Right lobe of liver (tissue), 6 donors: Measurements from ENCODE around the gene ZNF746. TPM values are rescaled to one million over a fixed set of nuclear protein-coding genes. Genes with fewer than 3 reads are reported as not detected.

Source experiments
- ATAC-seq, 4 donors: fragments of 200-7000 bp; cut with Tn5 transposase; one replicate each; pipeline ENCODE4 v1.9.1; 2020; ENCODE audit warnings: mild to moderate bottlenecking in 4 of 4, moderate library complexity in 4 of 4
- DNase-seq, 3 donors: peaks; one replicate each; pipeline ENCODE4 v3.0.0-alpha.2; 2020
- H3K27ac ChIP-seq, 3 donors: fragments of 200-600 bp; one replicate each; pipeline ENCODE4 v1.8.0; 2022
- H3K27me3 ChIP-seq, 2 donors: fragments of 200-600 bp; one replicate each; pipeline ENCODE4 v1.8.0; 2022
- H3K36me3 ChIP-seq, 4 donors: fragments of 200-600 bp; sonication (generic) in 1 of 4; one replicate each; pipeline versions ENCODE4 v1.5.1 to v1.8.0; 2017 to 2022; ENCODE audit warnings: control low read depth in 1 of 4
- H3K4me1 ChIP-seq, 4 donors: fragments of 200-600 bp; sonication (generic) in 1 of 4; one replicate each; pipeline versions ENCODE4 v1.5.1 to v1.8.0; 2017 to 2022; ENCODE audit warnings: control low read depth in 1 of 4
- H3K4me3 ChIP-seq, 3 donors: fragments of 200-600 bp; one replicate each; pipeline ENCODE4 v1.8.0; 2022
- H3K9me3 ChIP-seq, 4 donors: fragments of 200-600 bp; sonication (generic) in 1 of 4; one replicate each; pipeline versions ENCODE4 v1.5.1 to v1.8.0; 2017 to 2022; ENCODE audit warnings: control low read depth in 1 of 4
- POLR2A ChIP-seq: fragments of 450-650 bp; IDR thresholded peaks from one replicate; pipeline ENCODE4 v1.6.1; 2017; ENCODE audit warnings: antibody characterized with exemption, mild to moderate bottlenecking
- WGBS: methylation state at CpG from one replicate; pipeline ENCODE4 v1.1.6; 2018; ENCODE audit warnings: low coverage, low lambda C conversion rate; ENCODE audit not compliant: insufficient coverage; ENCODE audit errors: missing lambda C conversion rate; 5-methylcytosine and 5-hydroxymethylcytosine counted together
- intact Hi-C, 2 donors: fragments of 100-400 bp; cut with DNase I; formaldehyde crosslinking; loops; one replicate each; pipeline versions ENCODE4 v1.11.2 to v1.14.1; 2022
- total RNA-seq, 6 experiments: library from RNA; depleted of rRNA in 2 of 6; stranded (reverse); fragments of >200 nt in 2 of 6; fragmentation: NEBNext Ultra II Directional in 3 of 6; extraction: Animal tissue kit (Norgen Biotek cat#: 25700) in 3 of 6; gene quantifications; one replicate each; pipeline versions ENCODE4 v1.1.0 to v1.2.4, GENCODE V29; 2016 to 2023
- TF ChIP-seq, protein P1 (sequence below), 4 donors: fragments of 200-600 bp in 3 of 4; fragments of 450-650 bp in 1 of 4; IDR thresholded peaks; one replicate each; pipeline versions ENCODE4 v1.5.1 to v1.8.0; 2016 to 2022; ENCODE audit warnings: antibody characterized with exemption in 4 of 4, mild to moderate bottlenecking in 2 of 4
- donor health status: DM: no; HTN: yes; CAD: no.
- donor health status: DM: no; HTN: no; CAD: no.
- donor health status: DM: no; HTN: no; CAD: no.
- donor health status: DM: no; HTN: yes; CAD: no.
- donor health status: DM: no; HTN: yes; CAD: no.

Gene ZNF746
- total RNA-seq, 6 experiments from 2014 or later = 7.9 to 15.8 (median 10.4) TPM

DNA sequence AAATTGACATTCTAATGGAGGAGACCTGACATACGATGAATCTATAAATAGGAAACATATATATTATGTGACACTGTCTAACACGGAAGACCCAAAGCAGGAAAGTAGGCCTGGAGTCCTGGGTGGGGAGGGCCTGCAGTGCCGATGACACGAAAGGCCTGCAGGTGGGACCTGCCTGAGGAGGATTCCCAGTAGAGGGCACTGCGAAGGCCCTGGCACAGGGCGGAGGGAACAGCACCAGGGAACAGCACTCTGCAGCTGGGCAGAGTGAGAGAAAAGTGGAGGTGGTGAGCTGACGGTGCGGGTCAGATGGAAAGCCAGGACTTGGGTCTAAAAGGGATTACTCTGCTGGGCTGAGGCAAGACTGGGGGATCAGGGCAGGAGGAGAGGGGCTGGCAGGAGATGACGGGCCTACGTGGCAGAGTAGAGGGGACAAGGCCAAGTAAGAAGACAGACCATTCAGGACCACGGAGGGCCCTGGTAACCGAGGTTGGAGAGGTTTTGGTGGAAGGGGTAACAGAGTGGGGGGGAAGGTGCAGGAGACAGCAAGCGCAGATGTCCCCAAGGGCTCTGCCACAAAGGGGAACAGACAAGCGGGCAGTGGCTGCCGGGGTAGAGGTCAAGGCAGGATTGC, 8.1 kb downstream of the ZNF746 start:
- DNase-seq (peak in 2 of 3 donors; percentile 54 to 62), ATAC-seq (peak; percentile 93 to 96 (median 94))
- WGBS = 73% methylated on average over 13 of the region's 15 CpGs
- intact Hi-C loops = no loop called here
- Histone ChIP-seq H3K36me3 (peaks cover 7 to 77% (median 20%) of the 10 kb centered on the region in 4 donors), H3K9me3 (no peaks in the 10 kb centered on the region), H3K27me3 (no peaks in the 10 kb centered on the region), H3K4me3 (no peak overlapping the region), H3K4me1 (peaks cover 0 to 10% (median 0%) of the 10 kb centered on the region in 4 donors), H3K27ac (no peak overlapping the region)
- TF ChIP-seq POLR2A = no peak
- TF ChIP-seq, protein P1, sequence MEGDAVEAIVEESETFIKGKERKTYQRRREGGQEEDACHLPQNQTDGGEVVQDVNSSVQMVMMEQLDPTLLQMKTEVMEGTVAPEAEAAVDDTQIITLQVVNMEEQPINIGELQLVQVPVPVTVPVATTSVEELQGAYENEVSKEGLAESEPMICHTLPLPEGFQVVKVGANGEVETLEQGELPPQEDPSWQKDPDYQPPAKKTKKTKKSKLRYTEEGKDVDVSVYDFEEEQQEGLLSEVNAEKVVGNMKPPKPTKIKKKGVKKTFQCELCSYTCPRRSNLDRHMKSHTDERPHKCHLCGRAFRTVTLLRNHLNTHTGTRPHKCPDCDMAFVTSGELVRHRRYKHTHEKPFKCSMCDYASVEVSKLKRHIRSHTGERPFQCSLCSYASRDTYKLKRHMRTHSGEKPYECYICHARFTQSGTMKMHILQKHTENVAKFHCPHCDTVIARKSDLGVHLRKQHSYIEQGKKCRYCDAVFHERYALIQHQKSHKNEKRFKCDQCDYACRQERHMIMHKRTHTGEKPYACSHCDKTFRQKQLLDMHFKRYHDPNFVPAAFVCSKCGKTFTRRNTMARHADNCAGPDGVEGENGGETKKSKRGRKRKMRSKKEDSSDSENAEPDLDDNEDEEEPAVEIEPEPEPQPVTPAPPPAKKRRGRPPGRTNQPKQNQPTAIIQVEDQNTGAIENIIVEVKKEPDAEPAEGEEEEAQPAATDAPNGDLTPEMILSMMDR (IDR thresholded peaks at IDR 0.05) = peak; percentile 13 to 58 (median 36)

DNA sequence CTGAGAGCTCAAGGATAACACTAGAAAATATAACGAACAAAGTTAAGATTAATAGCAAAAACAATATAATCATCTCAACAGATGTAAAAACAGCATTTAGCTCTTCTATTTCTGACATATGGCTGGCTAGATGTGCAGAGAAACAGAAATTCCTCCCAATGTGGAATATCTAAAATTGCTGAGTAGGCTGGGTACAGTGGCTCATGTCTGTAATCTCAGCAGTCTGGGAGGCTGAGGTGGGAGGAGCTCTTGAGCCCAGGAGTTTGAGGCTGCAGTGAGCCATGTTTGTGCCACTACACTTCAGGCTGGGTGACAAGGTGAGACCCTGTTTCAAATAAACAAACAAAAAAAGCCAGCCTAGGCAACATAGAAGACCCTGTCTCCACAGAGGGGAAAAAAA, 18.0 kb downstream of the ZNF746 start:
- intact Hi-C loops = no loop called here
- no peak for ATAC-seq
- no peak overlapping the region for H3K27ac ChIP-seq
- H3K27me3 ChIP-seq = no peaks in the 10 kb centered on the region
- no peaks in the 10 kb centered on the region for H3K9me3 ChIP-seq
- no peak for DNase-seq
- H3K36me3 ChIP-seq = peaks cover 0 to 56% (median 17%) of the 10 kb centered on the region in 4 donors
- WGBS = 100% methylated on average over 1 of the region's 1 CpG
- TF ChIP-seq, protein P1 (IDR thresholded peaks at IDR 0.05) = no peak
- no peak for TF ChIP-seq POLR2A
- no peak overlapping the region for H3K4me3 ChIP-seq
- no peaks in the 10 kb centered on the region for H3K4me1 ChIP-seq

DNA sequence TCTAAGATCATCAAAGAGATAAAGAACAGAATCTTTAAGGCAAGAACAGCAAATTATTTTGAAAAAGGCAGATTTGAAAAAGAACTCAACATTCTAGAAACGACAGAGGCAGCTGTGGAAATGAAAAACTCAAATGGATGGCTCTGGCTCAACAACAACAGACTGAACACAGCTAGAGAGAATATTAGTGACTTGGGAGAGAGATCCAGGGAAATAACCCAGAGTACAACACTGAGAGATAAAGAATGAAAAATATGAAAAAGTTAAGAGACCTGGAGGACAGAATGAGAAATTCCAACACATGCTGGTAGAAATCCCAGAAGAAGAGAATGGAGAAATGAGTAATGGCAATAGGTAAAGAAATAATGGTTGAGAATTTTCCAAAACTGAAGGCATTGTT, 18.9 kb downstream of the ZNF746 start:
- H3K4me1 ChIP-seq = no peaks in the 10 kb centered on the region
- no peak for TF ChIP-seq POLR2A
- TF ChIP-seq, protein P1 (IDR thresholded peaks at IDR 0.05) = no peak
- DNase-seq (no peak), ATAC-seq (no peak)
- no peaks in the 10 kb centered on the region for H3K27me3 ChIP-seq
- no peak overlapping the region for H3K27ac ChIP-seq
- 82% methylated on average over 1 of the region's 1 CpG for WGBS
- intact Hi-C loops = no loop called here
- peaks cover 0 to 62% (median 19%) of the 10 kb centered on the region in 4 donors for H3K36me3 ChIP-seq
- no peak overlapping the region for H3K4me3 ChIP-seq
- no peaks in the 10 kb centered on the region for H3K9me3 ChIP-seq

DNA sequence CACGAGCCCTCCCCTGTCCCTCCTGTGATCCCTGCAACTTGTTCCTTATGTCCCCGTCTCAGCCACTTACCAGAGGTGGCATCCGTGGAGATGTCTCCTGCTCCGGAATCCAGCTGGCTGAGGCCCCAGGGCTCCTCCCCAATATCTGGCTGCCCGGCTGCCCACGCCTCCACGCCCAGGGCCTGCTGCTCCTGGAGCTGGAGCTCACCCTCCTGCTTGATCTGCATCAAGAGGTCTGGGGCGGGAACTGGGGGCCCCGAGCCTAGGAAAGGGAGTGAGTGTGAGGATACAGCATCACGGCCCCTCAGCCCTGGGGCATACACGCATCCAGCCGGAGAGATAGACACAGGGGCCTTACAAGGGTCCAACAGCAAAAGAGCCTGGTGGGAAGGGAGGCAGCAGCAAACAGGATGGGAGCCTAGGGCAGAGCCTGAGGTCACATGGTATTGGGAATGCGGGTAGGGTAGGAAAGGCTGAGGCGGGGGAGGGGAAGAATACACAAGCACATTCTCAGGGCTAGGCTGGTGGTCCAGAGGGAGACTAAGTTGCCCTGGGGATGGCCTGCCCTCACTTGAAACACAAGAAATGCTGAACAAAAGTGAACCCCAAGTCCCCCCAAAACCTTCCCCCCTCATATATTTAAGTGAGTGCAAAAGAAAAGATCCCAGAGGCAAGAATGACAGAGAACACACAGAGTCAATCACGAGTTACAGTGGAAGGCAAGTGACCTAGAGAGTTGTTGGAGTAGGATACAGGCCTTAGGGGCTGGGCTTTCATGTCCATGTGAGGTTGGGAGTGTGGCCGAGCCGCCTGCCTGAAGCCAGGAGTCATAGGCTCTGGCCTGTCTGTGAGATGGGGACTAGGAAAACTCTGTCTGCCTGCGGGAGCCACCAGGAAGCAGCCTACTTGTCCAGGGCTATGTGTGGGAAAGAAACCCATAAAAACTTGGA, 19.8 kb downstream of the ZNF746 start:
- 100% methylated on average over 7 of the region's 18 CpGs for WGBS

More for the DNA sequence above, 19.8 kb downstream of the ZNF746 start:
- H3K36me3 ChIP-seq = peaks cover 0 to 65% (median 22%) of the 10 kb centered on the region in 4 donors
- DNase-seq (no peak), ATAC-seq (peak in 1 of 4 donors; percentile 15)
- no peaks in the 10 kb centered on the region for H3K4me1 ChIP-seq
- H3K27me3 ChIP-seq = no peaks in the 10 kb centered on the region
- H3K27ac ChIP-seq = no peak overlapping the region
- intact Hi-C loops = no loop called here
- no peaks in the 10 kb centered on the region for H3K9me3 ChIP-seq
- TF ChIP-seq POLR2A = no peak
- TF ChIP-seq, protein P1 (IDR thresholded peaks at IDR 0.05) = no peak
- no peak overlapping the region for H3K4me3 ChIP-seq
